Measurements from ENCODE around the gene RPTOR. TPM values are rescaled to one million over a fixed set of nuclear protein-coding genes. Genes with fewer than 3 reads are reported as not detected.

Gene RPTOR
- total RNA-seq, 1 experiment from 2014 or later = 10.1 TPM

- no peak for DNase-seq (ENCODE audit: low read depth)
Measured at GRCh38 chr17:80907281-80907680, 362.6 kb downstream of the RPTOR start.

GRCh38 chr17:80908211-80908610 lies 363.6 kb downstream of the RPTOR start:
- DNase-seq (ENCODE audit: low read depth) = no peak

GRCh38 chr17:80908776-80909175 lies 364.1 kb downstream of the RPTOR start:
- no peak for DNase-seq (ENCODE audit: low read depth)

GRCh38 chr17:80909635-80910034 lies 365.0 kb downstream of the RPTOR start:
- no peak for DNase-seq (ENCODE audit: low read depth)

- no peak for DNase-seq (ENCODE audit: low read depth)
Measured at GRCh38 chr17:80910043-80910442, 365.4 kb downstream of the RPTOR start.

GRCh38 chr17:80912476-80912875 lies 367.8 kb downstream of the RPTOR start:
- no peak for DNase-seq (ENCODE audit: low read depth)

- no peak for DNase-seq (ENCODE audit: low read depth)
Measured at GRCh38 chr17:80913928-80914821, 369.5 kb downstream of the RPTOR start.

GRCh38 chr17:80916246-80916645 lies 371.6 kb downstream of the RPTOR start:
- DNase-seq (ENCODE audit: low read depth) = no peak

- no peak for DNase-seq (ENCODE audit: low read depth)
Measured at GRCh38 chr17:80917716-80918560, 373.3 kb downstream of the RPTOR start.

GRCh38 chr17:80918731-80919130 lies 374.1 kb downstream of the RPTOR start:
- no peak for DNase-seq (ENCODE audit: low read depth)

GRCh38 chr17:80919331-80920311 lies 375.0 kb downstream of the RPTOR start:
- DNase-seq (ENCODE audit: low read depth) = no peak

- no peak for DNase-seq (ENCODE audit: low read depth)
Measured at GRCh38 chr17:80920441-80920840, 375.8 kb downstream of the RPTOR start.

- DNase-seq (ENCODE audit: low read depth) = no peak
Measured at GRCh38 chr17:80921159-80921558, 376.5 kb downstream of the RPTOR start.

GRCh38 chr17:80921741-80922579 lies 377.3 kb downstream of the RPTOR start:
- DNase-seq (ENCODE audit: low read depth) = no peak

GRCh38 chr17:80922580-80923160 lies 378.0 kb downstream of the RPTOR start:
- no peak for DNase-seq (ENCODE audit: low read depth)

GRCh38 chr17:80923211-80924110 lies 378.8 kb downstream of the RPTOR start:
- DNase-seq (ENCODE audit: low read depth) = no peak

GRCh38 chr17:80924111-80924806 lies 379.6 kb downstream of the RPTOR start:
- DNase-seq (ENCODE audit: low read depth) = no peak

- no peak for DNase-seq (ENCODE audit: low read depth)
Measured at GRCh38 chr17:80924807-80925610, 380.4 kb downstream of the RPTOR start.

Data from RPMI7951 (cell line).